Activated CD4-positive, alpha-beta T cell treated with anti-CD3 and anti-CD28 coated beads for 1 hour (primary cell): Measurements from ENCODE around the gene CCT3.
"Not testable (repeated sequence)": the region's sequence is repeated elsewhere in the genome, so short reads cannot be mapped to it uniquely, and the experiment has no call there.

Experiments
- DNase-seq: peaks from one replicate; pipeline ENCODE4 v3.0.0-alpha.2; 2020

The CCT3 gene

GRCh38 chr1:156338180-156338976, at the start of gene CCT3, which contains the start of gene TSACC:
TSS of gene CCT3 (minus strand) at chr1:156338292. CDS start at chr1:156338184, 108 bp downstream.
TSS of gene TSACC (plus strand) at chr1:156338526. CDS start at chr1:156339758, 1,232 bp downstream.
- DNase-seq = peak; percentile 99

DNA sequence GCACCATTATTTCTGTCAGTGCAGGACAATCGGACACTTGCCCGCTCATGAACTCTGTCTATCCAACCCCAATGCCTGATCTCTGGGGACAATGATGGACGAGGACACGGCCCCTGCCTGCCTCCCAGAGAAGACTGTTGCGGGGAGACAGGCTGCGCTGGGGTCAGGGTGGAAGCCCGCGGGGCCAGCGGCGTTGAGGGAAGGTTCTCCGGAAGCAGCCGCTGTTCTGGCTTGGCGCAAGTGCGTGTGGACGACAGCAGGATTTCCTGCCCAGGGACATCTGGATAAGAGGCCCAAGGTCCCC, 49.7 kb upstream of the CCT3 start:
- no peak for DNase-seq

DNA sequence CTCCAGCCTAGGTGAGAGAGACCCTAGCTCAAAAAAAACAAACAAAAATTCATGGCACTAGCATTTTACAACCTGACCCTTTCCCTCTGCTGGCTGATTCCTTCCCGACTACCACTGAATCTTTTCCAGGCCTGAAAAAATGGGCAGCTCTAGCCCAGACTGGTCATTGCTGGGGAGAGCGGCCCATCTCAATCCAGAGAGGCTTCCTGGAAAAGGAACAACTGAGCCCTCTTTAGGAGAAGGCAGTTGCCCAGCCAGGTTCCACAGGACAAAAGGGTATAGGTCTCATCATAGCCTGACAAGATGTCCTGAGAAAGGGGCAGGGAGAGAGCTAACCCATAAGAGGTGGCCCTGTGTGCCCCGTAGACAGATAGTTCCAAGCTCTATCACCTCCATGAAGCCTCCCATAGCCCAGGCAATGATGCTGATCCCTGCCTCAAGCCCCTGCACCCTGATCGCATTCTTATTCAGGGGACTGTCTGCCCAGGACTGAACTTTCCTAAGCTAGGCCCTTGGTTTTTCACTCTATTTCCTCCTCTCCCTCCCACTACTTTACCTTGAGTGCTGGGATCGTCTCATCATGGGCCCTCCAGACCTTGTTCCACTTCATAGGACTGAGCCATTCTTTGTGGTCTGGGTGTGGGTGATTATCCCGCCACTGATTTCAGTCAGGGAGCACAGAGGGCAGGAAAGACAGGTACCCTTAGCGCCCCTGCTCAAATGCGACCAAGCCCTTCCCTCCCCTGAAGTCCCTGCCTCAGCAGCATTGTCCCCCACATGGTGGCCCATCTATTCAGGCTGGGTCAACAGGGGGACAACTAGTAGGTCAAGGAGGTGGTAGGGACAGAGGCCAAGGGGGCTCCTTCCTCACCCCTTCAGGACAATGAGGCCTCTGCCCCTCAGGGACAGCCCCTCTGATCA, 49.1 kb upstream of the CCT3 start:
- DNase-seq = no peak

GRCh38 chr1:156386134-156386901, 48.2 kb upstream of the CCT3 start:
- no peak for DNase-seq

DNA sequence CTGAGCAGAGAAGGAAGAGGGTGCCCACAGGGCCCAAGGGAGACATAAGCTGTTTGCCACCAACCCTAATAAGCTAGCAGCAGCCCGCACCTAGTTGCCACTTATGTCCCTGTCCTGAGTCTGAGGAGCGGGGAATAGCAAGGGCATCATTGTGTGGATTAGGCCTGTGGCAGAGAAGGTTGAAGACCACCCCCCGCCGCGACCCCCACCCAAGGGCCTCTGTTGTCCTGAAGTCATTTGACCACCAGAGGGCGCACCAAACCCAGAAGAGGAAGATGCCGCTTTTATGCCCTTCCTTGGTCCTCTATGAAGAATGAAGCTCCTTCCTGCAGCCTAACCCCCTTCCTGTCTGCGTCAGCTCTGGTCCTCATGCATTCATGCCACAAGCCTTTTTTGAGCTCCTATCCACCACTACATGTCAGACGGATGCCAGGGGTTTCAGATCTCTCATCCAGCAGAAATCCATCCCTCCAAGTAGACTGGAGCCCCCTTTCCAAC, 47.5 kb upstream of the CCT3 start:
- peak; percentile 66 for DNase-seq

DNA sequence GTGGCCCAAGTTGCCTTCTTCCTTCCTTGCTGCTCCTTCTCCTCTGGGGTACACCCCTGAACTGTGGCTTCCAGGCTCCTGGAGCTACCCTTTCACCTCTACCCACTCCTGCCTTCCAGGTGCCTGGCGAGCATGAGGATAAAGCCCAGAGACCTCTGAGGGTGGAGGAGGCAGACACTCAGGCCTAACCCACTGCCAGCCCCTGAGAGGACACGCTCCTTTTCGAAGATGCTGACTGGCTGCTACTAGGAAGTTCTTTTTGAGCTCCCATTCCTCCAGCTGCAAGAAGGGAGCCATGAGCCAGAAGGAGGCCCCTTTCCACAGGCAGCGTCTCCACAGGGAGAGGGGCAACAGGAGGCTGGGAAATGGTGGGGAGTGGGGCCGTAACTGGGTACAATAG, 46.6 kb upstream of the CCT3 start:
- DNase-seq = no peak

DNA sequence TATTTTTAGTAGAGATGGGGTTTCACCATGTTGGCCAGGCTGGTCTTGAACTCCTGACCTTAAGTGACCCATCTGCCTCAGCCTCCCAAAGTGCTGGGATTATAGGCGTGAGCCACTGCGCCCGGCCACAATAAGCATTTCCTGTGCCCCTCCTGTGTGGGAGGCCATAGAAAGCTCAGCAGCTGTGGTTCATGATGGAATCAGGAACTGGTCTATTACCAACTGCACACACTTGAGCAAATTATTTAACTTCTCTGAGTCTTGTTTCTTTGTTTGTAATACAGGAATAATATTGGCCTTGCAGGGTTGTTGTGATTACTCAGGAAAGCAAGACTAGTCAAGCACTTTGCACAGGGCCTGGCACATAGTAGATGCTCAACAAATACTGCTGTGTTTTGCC, 45.9 kb upstream of the CCT3 start:
- no peak for DNase-seq

GRCh38 chr1:156383023-156383422, 44.9 kb upstream of the CCT3 start:
- peak; percentile 40 for DNase-seq

DNA sequence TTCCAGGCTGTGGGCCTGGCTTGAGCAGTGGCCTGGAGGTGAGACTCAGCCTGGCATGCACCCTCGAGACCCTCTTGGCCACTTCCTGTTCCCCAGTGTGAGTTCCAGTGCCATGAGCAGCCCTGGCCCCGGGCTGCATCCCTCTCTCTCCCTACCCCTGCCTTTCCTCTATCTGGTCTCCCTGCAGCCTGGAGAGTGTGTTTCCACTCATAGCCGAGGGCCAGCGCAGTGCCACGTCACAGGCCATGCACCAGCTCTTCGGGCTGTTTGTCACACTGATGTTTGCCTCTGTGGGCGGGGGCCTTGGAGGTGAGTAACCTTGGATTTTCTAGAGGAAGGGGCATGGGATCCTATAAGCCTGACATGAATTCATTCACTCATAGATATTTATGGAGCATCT, 44.5 kb upstream of the CCT3 start:
- DNase-seq = no peak

- no peak for DNase-seq
Observed at GRCh38 chr1:156379420-156380165, 41.5 kb upstream of the CCT3 start.

DNA sequence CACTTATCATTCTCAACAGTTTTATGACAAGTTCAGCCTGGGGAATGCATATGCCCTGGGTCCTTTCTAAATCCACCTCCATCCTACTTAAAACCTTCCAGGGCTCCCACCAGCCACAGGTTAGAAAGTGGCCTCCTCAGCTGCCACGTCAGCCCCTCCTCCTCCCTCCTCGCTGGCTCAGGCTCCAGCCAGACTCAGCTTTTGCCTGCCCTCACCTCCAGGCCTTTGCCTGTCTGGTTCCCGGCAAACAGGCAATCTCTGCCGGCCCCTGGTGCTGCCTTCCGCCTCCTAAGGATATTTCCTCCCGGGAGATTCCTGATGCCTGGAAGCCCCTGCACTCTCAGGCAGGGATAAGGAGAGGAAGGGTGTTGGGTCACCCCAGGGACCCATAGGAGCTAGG, 40.5 kb upstream of the CCT3 start:
- no peak for DNase-seq

- no peak for DNase-seq
Observed at GRCh38 chr1:156376958-156377919, 39.1 kb upstream of the CCT3 start.

DNA sequence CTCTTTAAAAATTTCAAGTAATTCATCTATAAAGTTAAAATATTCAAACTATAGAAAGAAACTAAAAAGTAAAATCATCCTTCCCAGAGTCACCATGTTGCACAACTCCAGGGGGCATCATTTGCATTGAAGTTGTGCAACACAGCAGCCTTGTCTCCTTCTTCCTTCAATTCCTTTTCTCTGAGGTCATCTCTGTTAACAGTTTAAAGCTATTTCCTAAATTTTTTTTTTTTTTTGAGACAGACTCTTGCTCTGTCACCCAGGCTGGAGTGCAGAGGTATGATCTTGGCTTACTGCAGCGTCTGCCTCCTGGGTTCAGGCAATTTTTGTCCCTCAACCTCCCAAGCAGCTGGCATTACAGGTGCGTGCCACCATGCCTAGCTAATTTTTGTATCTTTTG, 38.1 kb upstream of the CCT3 start:
- DNase-seq = no peak

- DNase-seq = no peak
Observed at GRCh38 chr1:156373546-156373945, 35.5 kb upstream of the CCT3 start.

GRCh38 chr1:156372876-156373275, 34.8 kb upstream of the CCT3 start:
- DNase-seq = no peak

DNA sequence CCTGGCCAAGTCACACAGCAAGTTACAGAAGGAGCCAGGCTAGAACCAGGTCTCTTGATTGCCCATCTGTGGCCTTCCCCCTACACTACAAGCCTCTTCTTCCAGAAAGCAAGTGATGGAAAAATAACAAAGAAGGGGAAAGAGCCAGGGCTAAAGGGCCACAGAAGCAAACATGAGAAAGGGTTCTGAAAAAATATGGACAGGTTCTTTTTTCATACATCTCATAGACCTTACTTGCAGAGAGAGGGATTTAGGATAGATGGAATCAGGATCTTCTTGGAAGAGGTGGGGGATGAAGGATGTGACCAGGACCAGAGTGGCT, 34.1 kb upstream of the CCT3 start:
- DNase-seq = no peak

DNA sequence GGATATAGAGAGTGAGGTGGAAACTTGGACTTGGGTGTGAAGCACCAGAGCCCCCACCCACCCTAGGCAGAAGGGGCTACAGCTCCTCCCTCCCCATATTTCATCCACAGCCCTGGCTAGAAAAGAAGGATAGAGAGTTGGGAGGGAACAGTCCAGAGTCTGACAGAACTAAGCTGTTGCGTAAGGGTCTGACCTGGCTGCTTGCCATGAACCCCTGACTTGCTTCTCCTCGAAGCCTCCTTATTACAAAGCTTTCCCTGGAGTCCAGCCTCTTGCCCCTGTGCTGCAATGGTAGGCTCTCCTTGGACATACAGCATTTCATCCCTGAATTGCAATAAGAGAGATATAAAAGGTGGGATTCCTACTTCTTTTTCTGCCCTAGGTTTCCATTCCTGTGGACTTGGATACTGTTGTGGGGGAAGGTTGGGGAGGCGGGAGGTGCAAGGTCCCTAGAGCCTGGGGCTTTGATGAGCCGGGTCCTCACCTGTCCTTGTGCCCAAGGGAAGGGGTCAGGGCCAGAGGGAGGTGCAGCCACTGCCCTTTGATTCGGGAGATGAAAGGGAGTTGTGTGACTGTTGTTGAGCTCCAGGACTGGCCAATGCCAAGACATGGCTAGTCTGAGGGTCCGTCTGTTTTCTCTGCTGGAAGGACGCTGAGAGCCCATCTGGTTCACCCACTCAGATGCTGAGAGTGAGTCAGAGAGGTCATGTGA, 33.6 kb upstream of the CCT3 start:
- DNase-seq = no peak

GRCh38 chr1:156369685-156370286, 31.7 kb upstream of the CCT3 start:
- not testable (repeated sequence) for DNase-seq

DNA sequence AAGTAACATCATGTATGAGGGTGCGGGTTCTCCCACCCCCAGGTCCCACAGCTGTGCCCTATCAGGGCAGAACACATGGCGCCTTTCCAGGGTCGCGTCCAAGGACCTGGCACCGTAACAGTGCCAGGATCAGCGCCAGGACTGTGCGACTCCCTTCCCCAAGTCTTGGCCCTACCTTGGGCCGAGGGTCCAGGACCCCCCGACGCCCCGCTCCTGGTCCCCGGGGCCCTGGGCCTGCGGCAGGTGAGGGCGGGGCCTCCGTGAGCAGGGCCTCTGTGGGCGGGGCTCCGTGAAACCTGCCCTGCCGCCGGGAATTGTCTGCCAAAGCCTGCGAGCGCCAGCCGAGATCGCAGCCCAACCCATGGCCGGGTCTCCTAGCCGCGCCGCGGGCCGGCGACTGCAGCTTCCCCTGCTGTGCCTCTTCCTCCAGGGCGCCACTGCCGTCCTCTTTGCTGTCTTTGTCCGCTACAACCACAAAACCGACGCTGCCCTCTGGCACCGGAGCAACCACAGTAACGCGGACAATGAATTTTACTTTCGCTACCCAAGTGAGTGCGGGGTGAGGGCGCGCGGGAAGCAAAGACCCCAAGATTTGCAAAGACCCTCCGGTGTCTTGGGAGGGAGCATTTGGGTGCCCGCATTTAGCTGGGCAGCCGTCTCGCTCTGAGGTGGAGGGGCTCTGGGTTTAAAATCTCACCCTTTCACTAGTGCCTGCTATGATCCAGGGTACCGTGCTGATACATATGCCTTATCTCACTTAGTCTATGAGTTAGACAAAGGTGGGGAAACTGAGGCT, 31.0 kb upstream of the CCT3 start, which contains the start of gene RHBG:
TSS of gene RHBG (plus strand) at position 323 of the 796 bp plus-strand sequence. CDS start at position 362, 39 bp downstream.
- DNase-seq = no peak
